ENCODE data around the gene CREB3L1. TPM values are rescaled to one million over a fixed set of nuclear protein-coding genes. Genes with fewer than 3 reads are reported as not detected.

CREB3L1 gene
- total and polyA plus RNA-seq, 8 donors = 26.3 to 129 (median 49.0) TPM

- peak; percentile 46 to 84 (median 66) for TF ChIP-seq CTCF (IDR thresholded peaks at IDR 0.05)
- Histone ChIP-seq H3K27me3 (no peaks in the 10 kb centered on the region), H3K4me1 (peaks cover 0 to 33% (median 30%) of the 10 kb centered on the region in 3 donors), H3K36me3 (no peaks in the 10 kb centered on the region), H3K9me3 (no peaks in the 10 kb centered on the region), H3K27ac (peak within 1 kb of the TSS; percentile 46 to 63 (median 52)), H3K4me3 (peak within 1 kb of the TSS; percentile 66 to 89 (median 78))
- peak; percentile 80 to 84 (median 82) for ATAC-seq
- FAIRE-seq = no peak
- WGBS, 2 donors = 10 to 18% methylated on average over 41 to 80 of the region's 80 CpGs
- peak; percentile 81 to 97 (median 92) for DNase-seq
- intact Hi-C loops (cut with DNase I) = no loop called here
Observed at GRCh38 chr11:46346886-46347636, 69.6 kb downstream of the CREB3L1 start, which contains the start of gene DGKZ. Gene DGKZ (plus strand): TSS chr11:46347463. CDS start chr11:46347660, 197 bp downstream.

- H3K27ac ChIP-seq = peak overlapping the region; percentile 46 to 63 (median 52)
- H3K9me3 ChIP-seq = no peaks in the 10 kb centered on the region
- peak overlapping the region; percentile 66 to 89 (median 78) for H3K4me3 ChIP-seq
- H3K27me3 ChIP-seq = no peaks in the 10 kb centered on the region
- peaks cover 0 to 35% (median 30%) of the 10 kb centered on the region in 3 donors for H3K4me1 ChIP-seq
- no peaks in the 10 kb centered on the region for H3K36me3 ChIP-seq
- DNase-seq = peak in 3 of 6 donors; percentile 54 to 90 (median 78)
- no peak for FAIRE-seq
- WGBS, 2 donors = 22% methylated on average over 40 to 63 of the region's 63 CpGs
- TF ChIP-seq CTCF (IDR thresholded peaks at IDR 0.05) = no peak
- ATAC-seq = peak in 2 of 4 donors; percentile 0 to 1
- intact Hi-C loops (cut with DNase I) = no loop called here
Observed at GRCh38 chr11:46347637-46348311, 70.3 kb downstream of the CREB3L1 start.

- Histone ChIP-seq H3K27ac (peak overlapping the region; percentile 46 to 63 (median 52)), H3K27me3 (no peaks in the 10 kb centered on the region), H3K4me3 (peak overlapping the region in 3 of 4 donors; percentile 76 to 89 (median 81)), H3K4me1 (peaks cover 0 to 42% (median 26%) of the 10 kb centered on the region in 3 donors), H3K36me3 (no peaks in the 10 kb centered on the region), H3K9me3 (no peaks in the 10 kb centered on the region)
- peak in 2 of 4 donors; percentile 1 to 9 for ATAC-seq
- no peak for TF ChIP-seq CTCF (IDR thresholded peaks at IDR 0.05)
- intact Hi-C loops (cut with DNase I) = no loop called here
- FAIRE-seq = no peak
- WGBS, 2 donors = 27 to 33% methylated on average over 18 of the region's 18 CpGs
- DNase-seq = peak in 3 of 6 donors; percentile 40 to 60 (median 44)
Observed at GRCh38 chr11:46348566-46349401, 71.3 kb downstream of the CREB3L1 start.

GRCh38 chr11:46350695-46351094, 73.2 kb downstream of the CREB3L1 start:
- Histone ChIP-seq H3K36me3 (no peaks in the 10 kb centered on the region), H3K27me3 (no peaks in the 10 kb centered on the region), H3K4me3 (no peak overlapping the region), H3K27ac (peak overlapping the region; percentile 1 to 77 (median 42)), H3K9me3 (no peaks in the 10 kb centered on the region), H3K4me1 (peaks cover 0 to 42% (median 26%) of the 10 kb centered on the region in 3 donors)
- WGBS, 2 donors = 43 to 44% methylated on average over 3 of the region's 3 CpGs
- ATAC-seq (no peak), FAIRE-seq (no peak), DNase-seq (no peak)
- TF ChIP-seq CTCF (IDR thresholded peaks at IDR 0.05) = no peak
- intact Hi-C loops (cut with DNase I) = no loop called here
